Neural cell (in vitro differentiated cells): ENCODE results near the gene CPEB1.

Experiments
- CTCF ChIP-seq: fragments of 450-650 bp; IDR thresholded peaks from 2 replicates; pipeline ENCODE4 v1.5.1; 2014; ENCODE audit warnings: antibody characterized with exemption, mild to moderate bottlenecking, moderate library complexity; ENCODE audit not compliant: poor library complexity, severe bottlenecking
- EP300 ChIP-seq: fragments of 450-650 bp; conservative IDR thresholded peaks from 2 replicates; pipeline ENCODE4 v1.6.1; 2014; ENCODE audit warnings: antibody characterized with exemption, mild to moderate bottlenecking, moderate library complexity; ENCODE audit not compliant: poor library complexity, severe bottlenecking

GRCh38 chr15:82663186-82663600 is 16.0 kb upstream of the CPEB1 start:
- TF ChIP-seq EP300: no peak
- no peak for TF ChIP-seq CTCF
